ENCODE measurements around the gene LPIN3.

LPIN3 gene

GRCh38 chr20:41405436-41405835 lies 64.8 kb downstream of the LPIN3 start:
- no peak for DNase-seq (ENCODE audit: low read depth, low spot score)
- Histone ChIP-seq H3K9me3 (ENCODE audit: low read depth, low read length) (no peaks in the 10 kb centered on the region), H3K9ac (ENCODE audit: insufficient read length) (no peak overlapping the region), H3K4me3 (no peak overlapping the region), H3K27ac (no peak overlapping the region), H3K36me3 (ENCODE audit: insufficient read depth, low read length) (peaks cover 63% of the 10 kb centered on the region; the same call in 1 of the 2 replicates)
- no peak for TF ChIP-seq FOXP2 (optimal IDR thresholded peaks at IDR 0.05; ENCODE audit: control extremely low read depth, extremely low read length, insufficient read depth)
- TF ChIP-seq EZH2 (IDR thresholded peaks at IDR 0.05), result no peak
- TF ChIP-seq POLR2AphosphoS5 (IDR thresholded peaks at IDR 0.05; ENCODE audit: borderline replicate concordance, low read depth, low read length), result no peak

- Histone ChIP-seq H3K9ac (ENCODE audit: insufficient read length) (no peak overlapping the region), H3K36me3 (ENCODE audit: insufficient read depth, low read length) (peaks cover 71% of the 10 kb centered on the region), H3K27ac (no peak overlapping the region), H3K9me3 (ENCODE audit: low read depth, low read length) (no peaks in the 10 kb centered on the region), H3K4me3 (no peak overlapping the region)
- TF ChIP-seq POLR2AphosphoS5 (IDR thresholded peaks at IDR 0.05; ENCODE audit: borderline replicate concordance, low read depth, low read length) (no peak), FOXP2 (optimal IDR thresholded peaks at IDR 0.05; ENCODE audit: control extremely low read depth, extremely low read length, insufficient read depth) (no peak), EZH2 (IDR thresholded peaks at IDR 0.05) (no peak)
- no peak for DNase-seq (ENCODE audit: low read depth, low spot score)
These were observed 65.7 kb downstream of the LPIN3 start for GRCh38 chr20:41406353-41406752.

- Histone ChIP-seq H3K9ac (ENCODE audit: insufficient read length) (no peak overlapping the region), H3K36me3 (ENCODE audit: insufficient read depth, low read length) (peaks cover 77% of the 10 kb centered on the region), H3K27ac (no peak overlapping the region), H3K4me3 (no peak overlapping the region), H3K9me3 (ENCODE audit: low read depth, low read length) (no peaks in the 10 kb centered on the region)
- no peak for TF ChIP-seq EZH2 (IDR thresholded peaks at IDR 0.05)
- TF ChIP-seq FOXP2 (optimal IDR thresholded peaks at IDR 0.05; ENCODE audit: control extremely low read depth, extremely low read length, insufficient read depth), result no peak
- TF ChIP-seq POLR2AphosphoS5 (IDR thresholded peaks at IDR 0.05; ENCODE audit: borderline replicate concordance, low read depth, low read length), result no peak
- no peak for DNase-seq (ENCODE audit: low read depth, low spot score)
These were observed 66.3 kb downstream of the LPIN3 start for GRCh38 chr20:41406896-41407444.

GRCh38 chr20:41407607-41408006 lies 67.0 kb downstream of the LPIN3 start:
- Histone ChIP-seq H3K36me3 (ENCODE audit: insufficient read depth, low read length) (peaks cover 84% of the 10 kb centered on the region), H3K9ac (ENCODE audit: insufficient read length) (no peak overlapping the region), H3K27ac (no peak overlapping the region), H3K9me3 (ENCODE audit: low read depth, low read length) (no peaks in the 10 kb centered on the region), H3K4me3 (no peak overlapping the region)
- no peak for DNase-seq (ENCODE audit: low read depth, low spot score)
- TF ChIP-seq EZH2 (IDR thresholded peaks at IDR 0.05) (no peak), POLR2AphosphoS5 (IDR thresholded peaks at IDR 0.05; ENCODE audit: borderline replicate concordance, low read depth, low read length) (no peak), FOXP2 (optimal IDR thresholded peaks at IDR 0.05; ENCODE audit: control extremely low read depth, extremely low read length, insufficient read depth) (no peak)

- H3K4me3 ChIP-seq, result no peak overlapping the region
- DNase-seq (ENCODE audit: low read depth, low spot score), result no peak
- H3K9ac ChIP-seq (ENCODE audit: insufficient read length), result no peak overlapping the region
- TF ChIP-seq EZH2 (IDR thresholded peaks at IDR 0.05) (no peak), FOXP2 (optimal IDR thresholded peaks at IDR 0.05; ENCODE audit: control extremely low read depth, extremely low read length, insufficient read depth) (no peak), POLR2AphosphoS5 (IDR thresholded peaks at IDR 0.05; ENCODE audit: borderline replicate concordance, low read depth, low read length) (no peak)
- H3K36me3 ChIP-seq (ENCODE audit: insufficient read depth, low read length), result peaks cover 87% of the 10 kb centered on the region
- H3K9me3 ChIP-seq (ENCODE audit: low read depth, low read length), result no peaks in the 10 kb centered on the region
- no peak overlapping the region for H3K27ac ChIP-seq
These were observed 67.7 kb downstream of the LPIN3 start for GRCh38 chr20:41408156-41408794.

- no peak for TF ChIP-seq POLR2AphosphoS5 (IDR thresholded peaks at IDR 0.05; ENCODE audit: borderline replicate concordance, low read depth, low read length)
- no peak for TF ChIP-seq EZH2 (IDR thresholded peaks at IDR 0.05)
- no peak for TF ChIP-seq FOXP2 (optimal IDR thresholded peaks at IDR 0.05; ENCODE audit: control extremely low read depth, extremely low read length, insufficient read depth)
- Histone ChIP-seq H3K9ac (ENCODE audit: insufficient read length) (no peak overlapping the region), H3K36me3 (ENCODE audit: insufficient read depth, low read length) (peaks cover 92% of the 10 kb centered on the region), H3K9me3 (ENCODE audit: low read depth, low read length) (no peaks in the 10 kb centered on the region), H3K4me3 (no peak overlapping the region), H3K27ac (no peak overlapping the region)
- DNase-seq (ENCODE audit: low read depth, low spot score), result no peak
These were observed 68.4 kb downstream of the LPIN3 start for GRCh38 chr20:41408986-41409385.

Measured in SK-N-MC (cell line).